Measurements from ENCODE around the gene TSC22D2. TPM values are rescaled to one million over a fixed set of nuclear protein-coding genes. Genes with fewer than 3 reads are reported as not detected.

The TSC22D2 gene
- total and polyA plus RNA-seq, 2 of the 8 experiments (the other 6 are each of a cell fraction or from before 2014, with no cell fraction given): 3.4 to 27.6 TPM

DNA sequence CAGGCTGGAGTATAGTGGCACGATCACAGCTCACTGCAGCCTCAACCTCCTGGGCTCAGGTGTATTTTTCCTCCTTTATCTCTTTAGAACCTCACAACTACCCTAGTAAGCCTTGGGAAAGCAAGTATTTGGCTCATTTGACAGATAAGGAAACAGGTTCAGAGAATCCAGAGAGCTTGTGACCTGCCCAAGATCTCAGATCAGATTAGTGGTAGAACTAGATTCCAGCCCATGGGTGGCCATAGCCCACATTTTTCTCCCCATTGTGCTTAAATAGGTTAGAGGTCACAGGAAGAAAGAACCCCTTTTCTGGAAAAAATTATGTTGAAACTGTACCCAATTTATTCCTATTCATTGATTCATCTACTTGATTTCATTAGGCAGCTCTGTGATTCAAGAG is 64.3 kb downstream of the TSC22D2 start:
- Histone ChIP-seq H4K20me1 (replicated peaks in 1 of 2; ENCODE audit: control insufficient read depth in 1 of 2, insufficient read depth in 2 of 2, low read length in 2 of 2) (no peaks in the 10 kb centered on the region), H3K27me3 (replicated peaks in 1 of 4; ENCODE audit: control insufficient read depth in 3 of 4, extremely low read depth in 1 of 4, insufficient read depth in 3 of 4, low read length in 3 of 4) (no peaks in the 10 kb centered on the region), H2BK5ac (ENCODE audit: low read depth, low read length) (no peak overlapping the region), H2AK5ac (ENCODE audit: low read depth, low read length) (no peak overlapping the region), H3K4ac (replicated peaks; ENCODE audit: insufficient read length, low read depth, low read length) (peak overlapping the region; percentile 32), H3K9ac (replicated peaks in 1 of 4; ENCODE audit: extremely low read depth in 1 of 4, low read depth in 3 of 4, low read length in 3 of 4) (no peak overlapping the region), H3K56ac (replicated peaks; ENCODE audit: insufficient read length, low read depth, low read length) (no peak overlapping the region), H3K4me2 (ENCODE audit: insufficient read depth in 1 of 2, low read depth in 2 of 2, low read length in 2 of 2) (no peak overlapping the region), H4K8ac (ENCODE audit: extremely low read depth, insufficient read depth, low read length) (no peak overlapping the region), H2BK12ac (ENCODE audit: low read depth, low read length) (no peak overlapping the region), H2BK120ac (replicated peaks; ENCODE audit: low read depth, low read length) (no peak overlapping the region), H4K91ac (replicated peaks; ENCODE audit: insufficient read length, low read length) (no peak overlapping the region), H3K23me2 (ENCODE audit: low read depth, low read length) (no peaks in the 10 kb centered on the region), H3K79me2 (ENCODE audit: control insufficient read depth in 1 of 2, insufficient read depth in 2 of 2, low read length in 2 of 2) (no peaks in the 10 kb centered on the region), H3K79me1 (ENCODE audit: low read depth, low read length) (no peaks in the 10 kb centered on the region), H3K14ac (ENCODE audit: insufficient read length) (no peak overlapping the region), H3K27ac (ENCODE audit: low read depth, low read length) (no peak overlapping the region; the same call in 1 of the 2 replicates), H3K9me3 (ENCODE audit: insufficient read depth in 2 of 2, low read depth in 1 of 2, low read length in 1 of 2) (no peaks in the 10 kb centered on the region), H2AFZ (ENCODE audit: low read length) (0 out of 2 replicates have a peak overlapping the region, but pooled peaks have one; percentile 19), H3K18ac (ENCODE audit: extremely low read depth, low read length) (no peak overlapping the region), H3K36me3 (ENCODE audit: control insufficient read depth in 2 of 4, insufficient read depth in 4 of 4, low read length in 3 of 4) (no peaks in the 10 kb centered on the region), H2BK20ac (ENCODE audit: low read length) (no peak overlapping the region), H3K4me1 (replicated peaks in 1 of 4; ENCODE audit: control insufficient read depth in 3 of 4, insufficient read depth in 4 of 4, low read length in 3 of 4) (peaks cover 0 to 4% (median under 1%) of the 10 kb centered on the region in 4 experiments; a peak in 1 of 7 replicates), H4K5ac (ENCODE audit: insufficient read length, low read depth, low read length) (no peak overlapping the region), H2BK15ac (ENCODE audit: low read length) (no peak overlapping the region), H3K4me3 (ENCODE audit: extremely low read depth in 1 of 4, insufficient read depth in 2 of 4, low read depth in 3 of 4, low read length in 4 of 4) (no peak overlapping the region), H3K23ac (ENCODE audit: insufficient read length) (no peak overlapping the region)
- DNase-seq (ENCODE audit: low read depth in 1 of 2, low spot score in 2 of 2) (no peak), FAIRE-seq (no peak)
- no peak for TF ChIP-seq TAF7 (optimal IDR thresholded peaks at IDR 0.05; ENCODE audit: borderline replicate concordance, low read depth, low read length)
- peak; percentile 28; the same call in 1 of the 2 replicates for TF ChIP-seq TEAD4 (IDR thresholded peaks at IDR 0.05; ENCODE audit: low read depth, low read length)
- TF ChIP-seq SP1 (IDR thresholded peaks at IDR 0.05; ENCODE audit: low read depth, low read length): peak; percentile 69
- ChIA-PET POLR2A (ENCODE audit: partially characterized antibody) (interaction anchor here (1.6 kb wide), 1 partner anchor 64 kb away, joined by 4 read pairs; the partner anchor contains the start of gene TSC22D2), CTCF (ENCODE audit: partially characterized antibody) (interaction anchor here (1.0 to 1.6 kb wide), 5 partner anchors 9 to 245 kb away, joined by 3 to 5 read pairs (median 3); no protein-coding TSS in a partner anchor)
- WGBS, 2 experiments (ENCODE audit: extremely low coverage in 1 of 2, insufficient coverage in 1 of 2, insufficient read length in 1 of 2, insufficient replicate concordance in 2 of 2, low coverage in 1 of 2, low lambda C conversion rate in 2 of 2, missing lambda C conversion rate in 1 of 2): 60% methylated on average over 1 of the region's 1 CpG; no CpG with 5 or more reads in 1 of the 2 experiments

All from H1 (cell line).